Measurements from ENCODE around the gene SELENOM. TPM values are rescaled to one million over a fixed set of nuclear protein-coding genes. Genes with fewer than 3 reads are reported as not detected.

SELENOM gene
- total and polyA plus RNA-seq, 2 of the 8 experiments (the other 6 are each of a cell fraction or from before 2014, with no cell fraction given): 22.7 to 40.0 TPM

- Histone ChIP-seq H3K18ac (ENCODE audit: extremely low read depth, low read length) (0 out of 2 replicates have a peak overlapping the region, but pooled peaks have one; percentile 24), H4K8ac (ENCODE audit: extremely low read depth, insufficient read depth, low read length) (no peak overlapping the region), H2AFZ (ENCODE audit: low read length) (no peak overlapping the region), H2BK20ac (ENCODE audit: low read length) (peak overlapping the region; percentile 53), H3K4me1 (replicated peaks in 1 of 4; ENCODE audit: control insufficient read depth in 3 of 4, insufficient read depth in 4 of 4, low read length in 3 of 4) (peaks cover 7 to 25% (median 17%) of the 10 kb centered on the region in 4 experiments), H3K79me1 (ENCODE audit: low read depth, low read length) (peaks cover 15% of the 10 kb centered on the region; the same call in 1 of the 2 replicates), H3K27ac (ENCODE audit: low read depth, low read length) (no peak overlapping the region), H4K5ac (ENCODE audit: insufficient read length, low read depth, low read length) (peak overlapping the region; percentile 7), H2BK120ac (replicated peaks; ENCODE audit: low read depth, low read length) (no peak overlapping the region), H3K4ac (replicated peaks; ENCODE audit: insufficient read length, low read depth, low read length) (no peak overlapping the region), H3K4me2 (ENCODE audit: insufficient read depth in 1 of 2, low read depth in 2 of 2, low read length in 2 of 2) (no peak overlapping the region; a peak in 1 of 4 replicates), H3K36me3 (ENCODE audit: control insufficient read depth in 2 of 4, insufficient read depth in 4 of 4, low read length in 3 of 4) (peaks cover 0 to 6% (median 2%) of the 10 kb centered on the region in 4 experiments; a peak in 4 of 8 replicates), H3K56ac (replicated peaks; ENCODE audit: insufficient read length, low read depth, low read length) (no peak overlapping the region), H2BK5ac (ENCODE audit: low read depth, low read length) (peak overlapping the region; percentile 92), H3K9me3 (ENCODE audit: insufficient read depth in 2 of 2, low read depth in 1 of 2, low read length in 1 of 2) (no peaks in the 10 kb centered on the region; a peak in 1 of 4 replicates), H3K14ac (ENCODE audit: insufficient read length) (no peak overlapping the region), H3K23me2 (ENCODE audit: low read depth, low read length) (peaks cover 12% of the 10 kb centered on the region), H4K91ac (replicated peaks; ENCODE audit: insufficient read length, low read length) (peak overlapping the region; percentile 82), H3K9ac (replicated peaks in 1 of 4; ENCODE audit: extremely low read depth in 1 of 4, low read depth in 3 of 4, low read length in 3 of 4) (no peak overlapping the region), H4K20me1 (replicated peaks in 1 of 2; ENCODE audit: control insufficient read depth in 1 of 2, insufficient read depth in 2 of 2, low read length in 2 of 2) (peaks cover 4 to 12% of the 10 kb centered on the region in 2 experiments), H3K4me3 (ENCODE audit: extremely low read depth in 1 of 4, insufficient read depth in 2 of 4, low read depth in 3 of 4, low read length in 4 of 4) (no peak overlapping the region), H2BK15ac (ENCODE audit: low read length) (peak overlapping the region; percentile 55; the same call in 1 of the 2 replicates), H3K27me3 (replicated peaks in 1 of 4; ENCODE audit: control insufficient read depth in 3 of 4, extremely low read depth in 1 of 4, insufficient read depth in 3 of 4, low read length in 3 of 4) (0 out of 7 replicates have a peak, but pooled peaks cover 0 to 3% (median 0%) of the 10 kb centered on the region in 4 experiments), H3K79me2 (ENCODE audit: control insufficient read depth in 1 of 2, insufficient read depth in 2 of 2, low read length in 2 of 2) (peaks cover 0 to 20% of the 10 kb centered on the region in 2 experiments; a peak in 3 of 4 replicates), H2BK12ac (ENCODE audit: low read depth, low read length) (peak overlapping the region; percentile 86), H3K23ac (ENCODE audit: insufficient read length) (no peak overlapping the region), H2AK5ac (ENCODE audit: low read depth, low read length) (no peak overlapping the region)
- 83% methylated on average over 2 of the region's 2 CpGs; no CpG with 5 or more reads in 1 of the 2 experiments for WGBS, 2 experiments (ENCODE audit: extremely low coverage in 1 of 2, insufficient coverage in 1 of 2, insufficient read length in 1 of 2, insufficient replicate concordance in 2 of 2, low coverage in 1 of 2, low lambda C conversion rate in 2 of 2, missing lambda C conversion rate in 1 of 2)
- FAIRE-seq (no peak), DNase-seq (ENCODE audit: low read depth in 1 of 2, low spot score in 2 of 2) (no peak)
- POLR2A ChIA-PET (ENCODE audit: partially characterized antibody): interaction anchor here (1.0 to 1.5 kb wide), 3 partner anchors 16 to 57 kb away, joined by 3 to 4 read pairs (median 4); no protein-coding TSS in a partner anchor
- CTCF ChIA-PET (ENCODE audit: partially characterized antibody): interaction anchor here (0.6 to 11.9 kb wide), 9 partner anchors 9 to 89 kb away, joined by 3 to 124 read pairs (median 7); partner anchors contain the start of gene SELENOM
- TF ChIP-seq USF2 (IDR thresholded peaks at IDR 0.05; ENCODE audit: low read length) (no peak), SRF (IDR thresholded peaks at IDR 0.05; ENCODE audit: low read depth, low read length) (no peak), JUND (IDR thresholded peaks at IDR 0.05; ENCODE audit: low read length) (no peak), SP1 (IDR thresholded peaks at IDR 0.05; ENCODE audit: low read depth, low read length) (no peak), SIRT6 (IDR thresholded peaks at IDR 0.05; ENCODE audit: low read length) (no peak), CBX5 (IDR thresholded peaks at IDR 0.05; ENCODE audit: low read depth, low read length) (no peak), EP300 (IDR thresholded peaks at IDR 0.05; ENCODE audit: borderline replicate concordance in 1 of 2, low read depth in 2 of 2, low read length in 2 of 2) (no peak), JUN (IDR thresholded peaks at IDR 0.05; ENCODE audit: low read depth, low read length) (no peak), SIN3A (conservative IDR thresholded peaks at IDR 0.05 in 1 of 2, IDR thresholded peaks at IDR 0.05 in 1 of 2; ENCODE audit: low read depth in 1 of 2, low read length in 2 of 2) (no peak), SAP30 (IDR thresholded peaks at IDR 0.05; ENCODE audit: insufficient read depth, insufficient replicate concordance, low read length) (no peak), TEAD4 (IDR thresholded peaks at IDR 0.05; ENCODE audit: low read depth, low read length) (no peak), CEBPB (IDR thresholded peaks at IDR 0.05; ENCODE audit: low read depth, low read length) (no peak)
These were observed 34.2 kb upstream of the SELENOM start for GRCh38 chr22:31141551-31141950.
